ENCODE data around the gene TMEM184B.

DNA sequence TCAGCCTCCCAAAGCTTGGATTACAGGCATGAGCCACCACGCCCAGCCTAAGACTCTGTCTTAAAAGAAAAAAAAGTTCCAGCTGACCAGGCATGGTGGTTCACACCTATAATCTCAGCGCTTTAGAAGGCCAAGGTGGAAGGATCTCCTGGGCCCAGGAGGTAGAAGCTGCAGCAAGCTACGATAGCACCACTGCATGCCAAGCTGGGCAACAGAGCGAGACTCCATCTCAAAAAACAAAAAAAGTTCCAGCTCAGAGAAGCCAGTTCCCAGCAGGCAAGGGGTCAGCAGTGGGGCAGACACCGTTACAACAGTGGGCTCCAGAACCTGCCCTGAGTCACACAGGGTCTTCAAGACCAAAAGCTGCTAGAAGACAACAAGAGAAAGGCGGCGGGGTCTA lies 3.3 kb downstream of the TMEM184B start:
- TF ChIP-seq, protein P1, sequence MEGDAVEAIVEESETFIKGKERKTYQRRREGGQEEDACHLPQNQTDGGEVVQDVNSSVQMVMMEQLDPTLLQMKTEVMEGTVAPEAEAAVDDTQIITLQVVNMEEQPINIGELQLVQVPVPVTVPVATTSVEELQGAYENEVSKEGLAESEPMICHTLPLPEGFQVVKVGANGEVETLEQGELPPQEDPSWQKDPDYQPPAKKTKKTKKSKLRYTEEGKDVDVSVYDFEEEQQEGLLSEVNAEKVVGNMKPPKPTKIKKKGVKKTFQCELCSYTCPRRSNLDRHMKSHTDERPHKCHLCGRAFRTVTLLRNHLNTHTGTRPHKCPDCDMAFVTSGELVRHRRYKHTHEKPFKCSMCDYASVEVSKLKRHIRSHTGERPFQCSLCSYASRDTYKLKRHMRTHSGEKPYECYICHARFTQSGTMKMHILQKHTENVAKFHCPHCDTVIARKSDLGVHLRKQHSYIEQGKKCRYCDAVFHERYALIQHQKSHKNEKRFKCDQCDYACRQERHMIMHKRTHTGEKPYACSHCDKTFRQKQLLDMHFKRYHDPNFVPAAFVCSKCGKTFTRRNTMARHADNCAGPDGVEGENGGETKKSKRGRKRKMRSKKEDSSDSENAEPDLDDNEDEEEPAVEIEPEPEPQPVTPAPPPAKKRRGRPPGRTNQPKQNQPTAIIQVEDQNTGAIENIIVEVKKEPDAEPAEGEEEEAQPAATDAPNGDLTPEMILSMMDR (conservative IDR thresholded peaks at IDR 0.05): no peak
- no peak for TF ChIP-seq EZH2 (IDR thresholded peaks at IDR 0.05; ENCODE audit: low read depth)

Data from PC-9 (cell line).